Measurements from ENCODE around the gene ZNF554. TPM values are rescaled to one million over a fixed set of nuclear protein-coding genes. Genes with fewer than 3 reads are reported as not detected.
"Not testable (repeated sequence)": the region's sequence is repeated elsewhere in the genome, so short reads cannot be mapped to it uniquely, and the experiment has no call there.

Gene ZNF554
- total RNA-seq, 1 experiment from 2014 or later, result 5.3 TPM

- H3K27me3 ChIP-seq (ENCODE audit: control insufficient read depth, insufficient read depth, low read length), result no peaks in the 10 kb centered on the region
- no peak for DNase-seq
- H3K4me3 ChIP-seq (ENCODE audit: insufficient read depth, low read depth, low read length), result no peak overlapping the region
- peaks cover 21% of the 10 kb centered on the region for H3K36me3 ChIP-seq (replicated peaks; ENCODE audit: control insufficient read depth, insufficient read depth, low read length)
Measured at GRCh38 chr19:2850256-2850925, 30.7 kb downstream of the ZNF554 start.

GRCh38 chr19:2852598-2852997 lies 32.9 kb downstream of the ZNF554 start:
- Histone ChIP-seq H3K36me3 (replicated peaks; ENCODE audit: control insufficient read depth, insufficient read depth, low read length) (peaks cover 21% of the 10 kb centered on the region), H3K27me3 (ENCODE audit: control insufficient read depth, insufficient read depth, low read length) (no peaks in the 10 kb centered on the region), H3K4me3 (ENCODE audit: insufficient read depth, low read depth, low read length) (no peak overlapping the region)
- no peak for DNase-seq

- H3K4me3 ChIP-seq (ENCODE audit: insufficient read depth, low read depth, low read length), result no peak overlapping the region
- H3K27me3 ChIP-seq (ENCODE audit: control insufficient read depth, insufficient read depth, low read length), result no peaks in the 10 kb centered on the region
- DNase-seq, result no peak
- H3K36me3 ChIP-seq (replicated peaks; ENCODE audit: control insufficient read depth, insufficient read depth, low read length), result peaks cover 21% of the 10 kb centered on the region
Measured at GRCh38 chr19:2853015-2853606, 33.4 kb downstream of the ZNF554 start.

GRCh38 chr19:2854849-2855248 lies 35.2 kb downstream of the ZNF554 start:
- Histone ChIP-seq H3K27me3 (ENCODE audit: control insufficient read depth, insufficient read depth, low read length) (no peaks in the 10 kb centered on the region), H3K36me3 (replicated peaks; ENCODE audit: control insufficient read depth, insufficient read depth, low read length) (peaks cover 21% of the 10 kb centered on the region), H3K4me3 (ENCODE audit: insufficient read depth, low read depth, low read length) (no peak overlapping the region)
- no peak for DNase-seq

- Histone ChIP-seq H3K4me3 (ENCODE audit: insufficient read depth, low read depth, low read length) (no peak overlapping the region), H3K27me3 (ENCODE audit: control insufficient read depth, insufficient read depth, low read length) (no peaks in the 10 kb centered on the region), H3K36me3 (replicated peaks; ENCODE audit: control insufficient read depth, insufficient read depth, low read length) (peaks cover 17% of the 10 kb centered on the region)
- no peak for DNase-seq
Measured at GRCh38 chr19:2856457-2857050, 36.9 kb downstream of the ZNF554 start.

GRCh38 chr19:2858864-2859263 lies 39.2 kb downstream of the ZNF554 start:
- no peaks in the 10 kb centered on the region for H3K36me3 ChIP-seq (replicated peaks; ENCODE audit: control insufficient read depth, insufficient read depth, low read length)
- no peak overlapping the region for H3K4me3 ChIP-seq (ENCODE audit: insufficient read depth, low read depth, low read length)
- H3K27me3 ChIP-seq (ENCODE audit: control insufficient read depth, insufficient read depth, low read length), result no peaks in the 10 kb centered on the region
- no peak for DNase-seq

- DNase-seq, result no peak
- Histone ChIP-seq H3K36me3 (replicated peaks; ENCODE audit: control insufficient read depth, insufficient read depth, low read length) (no peaks in the 10 kb centered on the region), H3K27me3 (ENCODE audit: control insufficient read depth, insufficient read depth, low read length) (no peaks in the 10 kb centered on the region), H3K4me3 (ENCODE audit: insufficient read depth, low read depth, low read length) (no peak overlapping the region)
Measured at GRCh38 chr19:2863816-2864215, 44.1 kb downstream of the ZNF554 start.

- DNase-seq, result no peak
- Histone ChIP-seq H3K4me3 (ENCODE audit: insufficient read depth, low read depth, low read length) (no peak overlapping the region), H3K36me3 (replicated peaks; ENCODE audit: control insufficient read depth, insufficient read depth, low read length) (no peaks in the 10 kb centered on the region), H3K27me3 (ENCODE audit: control insufficient read depth, insufficient read depth, low read length) (no peaks in the 10 kb centered on the region)
Measured at GRCh38 chr19:2865334-2866100, 45.8 kb downstream of the ZNF554 start.

GRCh38 chr19:2866495-2867024 lies 46.9 kb downstream of the ZNF554 start:
- H3K4me3 ChIP-seq (ENCODE audit: insufficient read depth, low read depth, low read length), result no peak overlapping the region
- H3K27me3 ChIP-seq (ENCODE audit: control insufficient read depth, insufficient read depth, low read length), result no peaks in the 10 kb centered on the region
- DNase-seq, result no peak
- no peaks in the 10 kb centered on the region for H3K36me3 ChIP-seq (replicated peaks; ENCODE audit: control insufficient read depth, insufficient read depth, low read length)

- H3K36me3 ChIP-seq (replicated peaks; ENCODE audit: control insufficient read depth, insufficient read depth, low read length), result no peaks in the 10 kb centered on the region
- DNase-seq, result peak; percentile 57
- no peaks in the 10 kb centered on the region for H3K27me3 ChIP-seq (ENCODE audit: control insufficient read depth, insufficient read depth, low read length)
- H3K4me3 ChIP-seq (ENCODE audit: insufficient read depth, low read depth, low read length), result no peak within 1 kb of the TSS
Measured at GRCh38 chr19:2867025-2867991, 47.6 kb downstream of the ZNF554 start, which contains the start of gene ZNF556. Gene ZNF556 (plus strand): TSS chr19:2867335. CDS start chr19:2867422, 87 bp downstream.

GRCh38 chr19:2869618-2870017 lies 50.0 kb downstream of the ZNF554 start:
- H3K36me3 ChIP-seq (replicated peaks; ENCODE audit: control insufficient read depth, insufficient read depth, low read length), result no peaks in the 10 kb centered on the region
- H3K4me3 ChIP-seq (ENCODE audit: insufficient read depth, low read depth, low read length), result no peak overlapping the region
- H3K27me3 ChIP-seq (ENCODE audit: control insufficient read depth, insufficient read depth, low read length), result no peaks in the 10 kb centered on the region
- DNase-seq, result no peak

GRCh38 chr19:2872175-2872574 lies 52.5 kb downstream of the ZNF554 start:
- not testable (repeated sequence) for DNase-seq; H3K36me3 ChIP-seq (replicated peaks; ENCODE audit: control insufficient read depth, insufficient read depth, low read length); H3K27me3 ChIP-seq (ENCODE audit: control insufficient read depth, insufficient read depth, low read length)

GRCh38 chr19:2877398-2878331 lies 58.0 kb downstream of the ZNF554 start:
- no peak overlapping the region for H3K4me3 ChIP-seq (ENCODE audit: insufficient read depth, low read depth, low read length)
- no peaks in the 10 kb centered on the region for H3K36me3 ChIP-seq (replicated peaks; ENCODE audit: control insufficient read depth, insufficient read depth, low read length)
- no peaks in the 10 kb centered on the region for H3K27me3 ChIP-seq (ENCODE audit: control insufficient read depth, insufficient read depth, low read length)
- DNase-seq, result no peak

More at GRCh38 chr19:2872175-2872574, 52.5 kb downstream of the ZNF554 start:
- H3K4me3 ChIP-seq (ENCODE audit: insufficient read depth, low read depth, low read length), result not testable (repeated sequence)

Data from H7 (cell line).